HG02884 (cell line): ENCODE measurements around the gene MMP13.
"Not testable (repeated sequence)": the region's sequence is repeated elsewhere in the genome, so short reads cannot be mapped to it uniquely, and the experiment has no call there.

Experiments
- ATAC-seq: cut with Tn5 transposase; IDR thresholded peaks from one replicate; pipeline ENCODE4 v1.9.1; 2021; ENCODE audit warnings: mild to moderate bottlenecking, moderate library complexity; ENCODE audit not compliant: unreplicated experiment

Gene MMP13

GRCh38 chr11:102955624-102956023, at the start of gene MMP13:
Gene MMP13 (minus strand): TSS chr11:102955732. CDS start chr11:102955705, 27 bp downstream.
- no peak for ATAC-seq

- ATAC-seq = not testable (repeated sequence)
These were observed 48.7 kb upstream of the MMP13 start for GRCh38 chr11:103004234-103004633.

- no peak for ATAC-seq
These were observed 38.6 kb upstream of the MMP13 start for GRCh38 chr11:102994105-102994504.

GRCh38 chr11:102991776-102992175, 36.2 kb upstream of the MMP13 start:
- ATAC-seq = no peak

GRCh38 chr11:102990145-102990544, 34.6 kb upstream of the MMP13 start:
- no peak for ATAC-seq

GRCh38 chr11:102989379-102990047, 34.0 kb upstream of the MMP13 start:
- no peak for ATAC-seq

- ATAC-seq = no peak
These were observed 31.3 kb upstream of the MMP13 start for GRCh38 chr11:102986815-102987214.

- ATAC-seq = no peak
These were observed 30.3 kb upstream of the MMP13 start for GRCh38 chr11:102985850-102986249.

- ATAC-seq = no peak
These were observed 28.0 kb upstream of the MMP13 start for GRCh38 chr11:102983486-102983885.

- ATAC-seq = peak; percentile 68
These were observed 25.9 kb upstream of the MMP13 start for GRCh38 chr11:102981324-102981910.

- no peak for ATAC-seq
These were observed 19.2 kb upstream of the MMP13 start for GRCh38 chr11:102974552-102975280.

GRCh38 chr11:102973698-102974097, 18.2 kb upstream of the MMP13 start:
- not testable (repeated sequence) for ATAC-seq

GRCh38 chr11:102972853-102973252, 17.3 kb upstream of the MMP13 start:
- no peak for ATAC-seq

- no peak for ATAC-seq
These were observed 16.2 kb upstream of the MMP13 start for GRCh38 chr11:102971766-102972165.

- no peak for ATAC-seq
These were observed 12.0 kb upstream of the MMP13 start for GRCh38 chr11:102967497-102967896.

GRCh38 chr11:102966011-102966410, 10.5 kb upstream of the MMP13 start:
- no peak for ATAC-seq

GRCh38 chr11:102964867-102965266, 9.3 kb upstream of the MMP13 start:
- ATAC-seq = no peak

- no peak for ATAC-seq
These were observed 2.4 kb upstream of the MMP13 start for GRCh38 chr11:102957953-102958352.

GRCh38 chr11:102950622-102951081, 4.9 kb downstream of the MMP13 start:
- no peak for ATAC-seq

GRCh38 chr11:102946237-102946636, 9.3 kb downstream of the MMP13 start:
- ATAC-seq = no peak

GRCh38 chr11:102940714-102941588, 14.6 kb downstream of the MMP13 start:
- ATAC-seq = peak; percentile 85
